ENCODE measurements around the gene NXPE1. TPM values are rescaled to one million over a fixed set of nuclear protein-coding genes. Genes with fewer than 3 reads are reported as not detected.

NXPE1 gene
- total and polyA plus RNA-seq, 2 donors (not counting 1 experiment from before 2014, with no cell fraction given), result not detected

DNA sequence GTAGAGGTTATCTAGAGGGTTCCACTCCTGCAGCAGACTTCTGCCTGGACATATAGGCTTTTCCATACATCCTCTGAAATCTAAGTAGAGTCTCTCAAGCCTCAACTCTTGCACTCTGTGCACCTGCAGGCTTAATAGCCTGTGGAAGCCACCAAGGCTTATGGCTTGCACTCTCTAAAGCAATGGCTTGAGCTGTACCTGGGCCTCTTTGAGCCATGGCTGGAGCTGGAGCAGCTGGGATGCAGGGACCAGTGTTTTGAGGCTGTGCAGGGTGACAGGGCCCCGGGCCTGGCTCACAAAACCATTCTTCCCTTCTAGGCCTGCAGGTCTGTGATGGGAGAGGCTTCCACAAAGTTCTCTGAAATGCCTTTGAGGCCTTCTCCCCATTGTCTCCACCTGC is 38.8 kb upstream of the NXPE1 start:
- Histone ChIP-seq H3K4me1 (ENCODE audit: control insufficient read depth, extremely low read depth, insufficient read depth, low read length) (no peaks in the 10 kb centered on the region), H3K36me3 (ENCODE audit: control insufficient read depth, insufficient read depth, low read length) (no peaks in the 10 kb centered on the region), H3K79me2 (ENCODE audit: control insufficient read depth, insufficient read depth, low read length) (no peaks in the 10 kb centered on the region), H3K9ac (ENCODE audit: insufficient read depth, low read length) (no peak overlapping the region), H3K4me3 (replicated peaks in 1 of 4; ENCODE audit: control extremely low read depth in 1 of 4, insufficient read depth in 1 of 4, low read depth in 3 of 4, low read length in 4 of 4) (no peak overlapping the region), H3K27me3 (ENCODE audit: control insufficient read depth, insufficient read depth, low read length) (no peaks in the 10 kb centered on the region), H4K20me1 (ENCODE audit: control insufficient read depth, extremely low read depth, insufficient read depth, low read length) (no peaks in the 10 kb centered on the region), H3K27ac (ENCODE audit: insufficient read depth, low read length) (no peak overlapping the region), H2AFZ (ENCODE audit: low read length) (no peak overlapping the region), H3K9me3 (ENCODE audit: control insufficient read depth, insufficient read depth, low read depth, low read length) (no peaks in the 10 kb centered on the region), H3K4me2 (ENCODE audit: extremely low read depth, insufficient read depth, low read length) (no peak overlapping the region)
- no peak for TF ChIP-seq EZH2 (IDR thresholded peaks at IDR 0.05; ENCODE audit: low read length, missing control alignments)
- no peak for DNase-seq (ENCODE audit: low read depth in 2 of 2)

DNA sequence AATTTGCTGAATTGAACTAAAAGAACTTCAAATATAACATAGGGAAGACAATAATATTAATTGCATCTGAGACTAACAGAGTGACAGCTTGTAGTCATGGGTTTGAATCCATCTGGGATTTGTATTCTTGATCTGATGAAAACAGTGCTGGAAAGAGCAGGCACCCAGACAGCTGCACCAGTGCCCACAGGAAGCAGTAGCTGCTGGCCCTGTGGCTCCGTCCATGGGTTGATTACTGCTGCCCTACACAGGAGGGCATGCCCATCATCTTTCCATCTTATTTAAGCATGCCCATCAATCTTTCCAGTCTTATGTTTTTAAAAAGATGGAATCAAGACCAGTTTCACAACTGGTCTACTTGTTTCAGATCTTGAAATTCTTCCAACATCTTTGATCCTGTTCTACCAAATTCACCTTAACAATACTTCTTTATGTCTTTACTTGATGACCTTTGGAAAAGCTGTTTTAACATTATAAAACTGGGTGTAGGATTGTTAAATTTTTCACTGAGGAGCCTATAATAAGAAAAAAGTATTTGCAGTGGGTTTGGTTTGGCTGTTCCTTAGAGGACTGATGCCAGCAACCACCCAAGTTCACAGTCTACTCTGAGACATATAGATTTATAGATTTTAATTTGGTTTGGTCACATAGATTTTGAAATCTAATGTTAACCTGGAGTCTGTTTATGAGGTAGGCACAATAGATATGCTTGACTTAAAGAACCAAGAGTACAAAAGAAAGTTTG is 36.7 kb upstream of the NXPE1 start:
- Histone ChIP-seq H3K4me2 (ENCODE audit: extremely low read depth, insufficient read depth, low read length) (no peak overlapping the region), H3K27ac (ENCODE audit: insufficient read depth, low read length) (no peak overlapping the region), H3K4me1 (ENCODE audit: control insufficient read depth, extremely low read depth, insufficient read depth, low read length) (no peaks in the 10 kb centered on the region), H3K79me2 (ENCODE audit: control insufficient read depth, insufficient read depth, low read length) (no peaks in the 10 kb centered on the region), H3K36me3 (ENCODE audit: control insufficient read depth, insufficient read depth, low read length) (no peaks in the 10 kb centered on the region), H3K4me3 (replicated peaks in 1 of 4; ENCODE audit: control extremely low read depth in 1 of 4, insufficient read depth in 1 of 4, low read depth in 3 of 4, low read length in 4 of 4) (no peak overlapping the region), H4K20me1 (ENCODE audit: control insufficient read depth, extremely low read depth, insufficient read depth, low read length) (no peaks in the 10 kb centered on the region), H3K9ac (ENCODE audit: insufficient read depth, low read length) (no peak overlapping the region), H3K27me3 (ENCODE audit: control insufficient read depth, insufficient read depth, low read length) (no peaks in the 10 kb centered on the region), H2AFZ (ENCODE audit: low read length) (no peak overlapping the region), H3K9me3 (ENCODE audit: control insufficient read depth, insufficient read depth, low read depth, low read length) (no peaks in the 10 kb centered on the region)
- TF ChIP-seq EZH2 (IDR thresholded peaks at IDR 0.05; ENCODE audit: low read length, missing control alignments), result no peak
- TF ChIP-seq, protein P1, sequence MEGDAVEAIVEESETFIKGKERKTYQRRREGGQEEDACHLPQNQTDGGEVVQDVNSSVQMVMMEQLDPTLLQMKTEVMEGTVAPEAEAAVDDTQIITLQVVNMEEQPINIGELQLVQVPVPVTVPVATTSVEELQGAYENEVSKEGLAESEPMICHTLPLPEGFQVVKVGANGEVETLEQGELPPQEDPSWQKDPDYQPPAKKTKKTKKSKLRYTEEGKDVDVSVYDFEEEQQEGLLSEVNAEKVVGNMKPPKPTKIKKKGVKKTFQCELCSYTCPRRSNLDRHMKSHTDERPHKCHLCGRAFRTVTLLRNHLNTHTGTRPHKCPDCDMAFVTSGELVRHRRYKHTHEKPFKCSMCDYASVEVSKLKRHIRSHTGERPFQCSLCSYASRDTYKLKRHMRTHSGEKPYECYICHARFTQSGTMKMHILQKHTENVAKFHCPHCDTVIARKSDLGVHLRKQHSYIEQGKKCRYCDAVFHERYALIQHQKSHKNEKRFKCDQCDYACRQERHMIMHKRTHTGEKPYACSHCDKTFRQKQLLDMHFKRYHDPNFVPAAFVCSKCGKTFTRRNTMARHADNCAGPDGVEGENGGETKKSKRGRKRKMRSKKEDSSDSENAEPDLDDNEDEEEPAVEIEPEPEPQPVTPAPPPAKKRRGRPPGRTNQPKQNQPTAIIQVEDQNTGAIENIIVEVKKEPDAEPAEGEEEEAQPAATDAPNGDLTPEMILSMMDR (conservative IDR thresholded peaks at IDR 0.05 in 1 of 2, IDR thresholded peaks at IDR 0.05 in 1 of 2; ENCODE audit: low read depth in 1 of 2, low read length in 2 of 2), result no peak
- no peak for DNase-seq (ENCODE audit: low read depth in 2 of 2)

DNA sequence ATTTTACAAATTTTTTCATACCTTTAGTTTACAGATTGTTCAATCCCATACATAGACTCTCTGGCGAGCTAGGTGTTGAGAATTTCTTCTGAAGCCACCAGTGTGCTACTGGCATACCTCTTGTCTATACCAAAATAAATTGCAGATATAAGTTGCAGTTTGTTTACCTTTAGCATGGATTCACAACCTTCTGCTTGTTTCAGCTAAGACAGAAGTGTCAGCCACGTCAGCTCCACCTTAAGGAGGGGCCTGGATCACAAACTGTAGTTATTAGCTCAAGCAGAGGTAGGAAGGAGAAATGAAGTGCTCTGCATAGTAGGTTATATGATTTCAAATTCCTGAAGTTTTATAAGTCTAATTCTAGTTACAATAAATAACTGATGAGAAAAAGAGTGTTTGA is 35.9 kb upstream of the NXPE1 start, which contains the start of gene NXPE4:
Gene NXPE4 (minus strand): TSS at position 216 of the 400 bp plus-strand sequence. CDS start 1,027 bp downstream, outside the sequence.
- no peaks in the 10 kb centered on the region for H3K27me3 ChIP-seq (ENCODE audit: control insufficient read depth, insufficient read depth, low read length)
- no peaks in the 10 kb centered on the region for H3K36me3 ChIP-seq (ENCODE audit: control insufficient read depth, insufficient read depth, low read length)
- H4K20me1 ChIP-seq (ENCODE audit: control insufficient read depth, extremely low read depth, insufficient read depth, low read length), result no peaks in the 10 kb centered on the region
- H2AFZ ChIP-seq (ENCODE audit: low read length), result no peak within 1 kb of the TSS
- H3K4me3 ChIP-seq (replicated peaks in 1 of 4; ENCODE audit: control extremely low read depth in 1 of 4, insufficient read depth in 1 of 4, low read depth in 3 of 4, low read length in 4 of 4), result no peak within 1 kb of the TSS
- no peaks in the 10 kb centered on the region for H3K79me2 ChIP-seq (ENCODE audit: control insufficient read depth, insufficient read depth, low read length)
- no peak for DNase-seq (ENCODE audit: low read depth in 2 of 2)
- no peaks in the 10 kb centered on the region for H3K9me3 ChIP-seq (ENCODE audit: control insufficient read depth, insufficient read depth, low read depth, low read length)
- H3K4me1 ChIP-seq (ENCODE audit: control insufficient read depth, extremely low read depth, insufficient read depth, low read length), result no peaks in the 10 kb centered on the region
- H3K27ac ChIP-seq (ENCODE audit: insufficient read depth, low read length), result no peak within 1 kb of the TSS
- no peak for TF ChIP-seq EZH2 (IDR thresholded peaks at IDR 0.05; ENCODE audit: low read length, missing control alignments)
- TF ChIP-seq, protein P1 (conservative IDR thresholded peaks at IDR 0.05 in 1 of 2, IDR thresholded peaks at IDR 0.05 in 1 of 2; ENCODE audit: low read depth in 1 of 2, low read length in 2 of 2), result no peak
- no peak within 1 kb of the TSS for H3K9ac ChIP-seq (ENCODE audit: insufficient read depth, low read length)
- no peak within 1 kb of the TSS for H3K4me2 ChIP-seq (ENCODE audit: extremely low read depth, insufficient read depth, low read length)
